Activated naive CD4-positive, alpha-beta T cell treated with anti-CD3 and anti-CD28 coated beads, Interleukin-2, amount 50 U/mL, for 16 hours (primary cell): Measurements from ENCODE around the gene LTB4R2.
A peak's percentile ranks its signal among the peaks of the same experiment; 100 is the strongest.

Experiments
- DNase-seq: peaks from one replicate; pipeline ENCODE4 v3.0.0-alpha.2; 2020

Gene LTB4R2

GRCh38 chr14:24299255-24300191 lies 10.4 kb upstream of the LTB4R2 start, which contains the start of the genes DHRS1 and NOP9:
Gene DHRS1 (minus strand): TSS chr14:24299780. CDS start chr14:24299106, 674 bp downstream.
Gene NOP9 (plus strand): TSS chr14:24299850. CDS start chr14:24299955, 105 bp downstream.
- peak; percentile 90 for DNase-seq

DNA sequence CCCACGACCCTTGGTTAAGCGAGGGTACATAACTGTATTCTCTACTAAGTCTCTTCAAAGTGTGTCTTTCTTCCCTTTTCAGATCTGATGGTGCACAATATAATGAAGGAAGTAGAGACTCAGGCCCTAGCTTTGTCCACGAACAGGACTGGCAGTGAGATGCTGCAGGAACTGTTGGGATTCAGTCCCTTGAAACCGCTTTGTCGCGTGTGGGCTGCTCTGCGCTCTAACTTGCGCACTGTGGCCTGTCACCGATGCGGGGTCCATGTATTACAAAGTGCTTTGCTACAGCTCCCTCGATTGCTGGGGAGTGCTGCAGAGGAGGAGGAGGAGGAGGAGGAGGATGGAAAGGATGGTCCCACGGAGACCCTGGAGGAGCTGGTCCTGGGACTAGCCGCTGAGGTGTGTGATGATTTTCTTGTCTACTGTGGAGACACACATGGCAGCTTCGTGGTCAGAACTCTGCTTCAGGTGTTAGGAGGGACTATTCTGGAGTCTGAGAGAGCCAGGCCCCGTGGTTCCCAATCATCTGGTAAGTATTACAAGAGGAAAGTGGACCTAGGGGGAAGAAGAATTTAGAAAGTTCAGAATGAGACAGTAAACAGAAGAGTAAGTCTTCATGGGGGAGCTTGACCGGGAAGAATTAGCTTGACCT lies 9.5 kb upstream of the LTB4R2 start:
- DNase-seq: no peak

GRCh38 chr14:24304019-24304387 lies 5.9 kb upstream of the LTB4R2 start:
- DNase-seq: no peak

DNA sequence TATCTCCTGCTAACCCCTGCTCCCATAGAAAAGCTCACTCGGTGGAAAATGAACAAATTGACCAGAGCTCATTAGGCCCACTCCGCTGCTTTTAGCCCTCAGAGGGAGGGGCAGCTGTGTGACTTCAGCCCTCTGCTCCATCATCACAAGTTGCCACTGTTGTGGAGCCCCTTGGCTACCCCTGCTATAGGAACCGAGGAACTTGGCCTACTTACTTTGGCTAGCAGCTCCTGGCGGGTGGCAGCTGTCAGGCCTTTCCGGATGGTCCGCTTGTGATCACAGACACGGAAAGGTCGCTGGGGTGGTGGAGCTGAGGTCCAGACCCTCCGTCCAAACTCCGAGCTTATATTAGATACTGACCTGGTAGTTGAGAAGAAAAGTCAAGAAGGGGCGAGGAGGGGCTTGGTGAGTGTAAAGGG lies 2.8 kb upstream of the LTB4R2 start:
- no peak for DNase-seq

- peak; percentile 57 for DNase-seq
Observed at GRCh38 chr14:24307575-24308341, 2.2 kb upstream of the LTB4R2 start, which contains the start of gene CIDEB. Gene CIDEB (minus strand): TSS chr14:24307977. CDS start chr14:24307858, 119 bp downstream.

DNA sequence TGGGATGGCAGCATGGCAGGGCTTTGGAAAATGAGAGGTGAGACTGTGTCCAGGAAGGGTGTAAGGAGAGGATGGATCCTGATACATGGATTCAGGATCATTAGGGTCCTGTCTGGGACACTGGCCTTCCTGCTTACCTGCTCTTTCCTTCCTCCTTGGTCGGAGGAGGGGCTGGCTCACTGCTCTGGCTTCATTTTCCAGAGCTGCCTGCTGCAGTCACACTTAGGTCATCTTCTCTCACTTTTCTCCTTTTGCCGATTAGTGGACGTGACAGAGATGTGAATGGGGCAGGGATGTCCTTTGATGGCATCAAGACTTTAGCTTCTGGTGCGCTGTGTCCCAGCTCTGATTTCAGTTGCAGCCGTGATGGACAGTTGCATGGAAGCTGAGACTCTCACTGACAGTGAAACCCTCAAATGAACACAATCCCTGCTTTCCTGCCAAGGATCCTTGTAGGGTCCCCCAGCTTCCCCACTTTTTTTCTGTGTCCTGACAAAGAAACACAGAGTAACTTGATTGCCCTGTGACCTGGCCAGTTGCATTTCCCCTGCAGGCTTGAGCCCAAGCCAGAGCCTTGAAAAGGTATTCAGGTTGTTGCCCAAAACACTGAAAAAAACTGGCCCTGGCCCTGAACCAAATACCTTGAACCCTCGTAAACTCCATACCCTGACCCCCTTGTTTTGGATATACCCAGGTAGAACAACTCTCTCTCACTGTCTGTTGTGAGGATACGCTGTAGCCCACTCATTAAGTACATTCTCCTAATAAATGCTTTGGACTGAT lies 1.4 kb upstream of the LTB4R2 start:
- DNase-seq: no peak

- DNase-seq: no peak
Observed at GRCh38 chr14:24310265-24310645, 315 bp downstream of the LTB4R2 start.

GRCh38 chr14:24310646-24311604 lies 985 bp downstream of the LTB4R2 start, which contains the start of gene LTB4R:
Gene LTB4R (plus strand): TSS chr14:24311502. CDS start chr14:24315652, 4,150 bp downstream.
- peak; percentile 68 for DNase-seq

- DNase-seq: no peak
Observed at GRCh38 chr14:24311837-24312615, 2.1 kb downstream of the LTB4R2 start.

GRCh38 chr14:24312736-24313507 lies 3.0 kb downstream of the LTB4R2 start:
- DNase-seq: no peak

GRCh38 chr14:24313913-24314312 lies 4.0 kb downstream of the LTB4R2 start:
- DNase-seq: no peak

- no peak for DNase-seq
Observed at GRCh38 chr14:24314377-24315193, 4.6 kb downstream of the LTB4R2 start.

- DNase-seq: no peak
Observed at GRCh38 chr14:24315243-24315806, 5.4 kb downstream of the LTB4R2 start.

GRCh38 chr14:24315807-24316596 lies 6.1 kb downstream of the LTB4R2 start:
- DNase-seq: no peak

DNA sequence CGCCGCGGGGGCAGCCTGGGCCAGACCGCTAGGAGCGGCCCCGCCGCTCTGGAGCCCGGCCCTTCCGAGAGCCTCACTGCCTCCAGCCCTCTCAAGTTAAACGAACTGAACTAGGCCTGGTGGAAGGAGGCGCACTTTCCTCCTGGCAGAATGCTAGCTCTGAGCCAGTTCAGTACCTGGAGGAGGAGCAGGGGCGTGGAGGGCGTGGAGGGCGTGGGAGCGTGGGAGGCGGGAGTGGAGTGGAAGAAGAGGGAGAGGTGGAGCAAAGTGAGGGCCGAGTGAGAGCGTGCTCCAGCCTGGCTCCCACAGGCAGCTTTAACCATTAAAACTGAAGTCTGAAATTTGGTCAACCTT lies 6.6 kb downstream of the LTB4R2 start:
- no peak for DNase-seq

GRCh38 chr14:24317141-24317928 lies 7.4 kb downstream of the LTB4R2 start:
- DNase-seq: no peak
